Measurements from ENCODE around the gene BOLA1.
"Not testable (repeated sequence)": the region's sequence is repeated elsewhere in the genome, so short reads cannot be mapped to it uniquely, and the experiment has no call there.

The BOLA1 gene

GRCh38 chr1:149931212-149931790, 31.9 kb downstream of the BOLA1 start:
- no peak for DNase-seq (ENCODE audit: low spot score)

GRCh38 chr1:149932474-149932873, 33.1 kb downstream of the BOLA1 start:
- no peak for DNase-seq (ENCODE audit: low spot score)

GRCh38 chr1:149933208-149933607, 33.8 kb downstream of the BOLA1 start:
- DNase-seq (ENCODE audit: low spot score): no peak

GRCh38 chr1:149934356-149934755, 35.0 kb downstream of the BOLA1 start:
- DNase-seq (ENCODE audit: low spot score): no peak

GRCh38 chr1:149936170-149936991, 37.0 kb downstream of the BOLA1 start, which contains the start of gene MTMR11:
Gene MTMR11 (minus strand): TSS chr1:149936879. CDS start chr1:149936647, 232 bp downstream.
- no peak for DNase-seq (ENCODE audit: low spot score)

GRCh38 chr1:149936992-149937705, 37.8 kb downstream of the BOLA1 start:
- DNase-seq (ENCODE audit: low spot score): no peak

- DNase-seq (ENCODE audit: low spot score): no peak
Observed at GRCh38 chr1:149937759-149938158, 38.4 kb downstream of the BOLA1 start.

GRCh38 chr1:149938668-149939003, 39.3 kb downstream of the BOLA1 start:
- not testable (repeated sequence) for DNase-seq (ENCODE audit: low spot score)

- DNase-seq (ENCODE audit: low spot score): no peak
Observed at GRCh38 chr1:149940427-149940826, 41.1 kb downstream of the BOLA1 start.

GRCh38 chr1:149942207-149942606, 42.8 kb downstream of the BOLA1 start:
- no peak for DNase-seq (ENCODE audit: low spot score)

GRCh38 chr1:149942885-149943284, 43.5 kb downstream of the BOLA1 start:
- DNase-seq (ENCODE audit: low spot score): no peak

- no peak for DNase-seq (ENCODE audit: low spot score)
Observed at GRCh38 chr1:149945206-149945605, 45.8 kb downstream of the BOLA1 start.

- no peak for DNase-seq (ENCODE audit: low spot score)
Observed at GRCh38 chr1:149949911-149950310, 50.5 kb downstream of the BOLA1 start.
